K562 (cell line): Measurements from ENCODE around the gene ZNF862. TPM values are rescaled to one million over a fixed set of nuclear protein-coding genes. Genes with fewer than 3 reads are reported as not detected.

Experiments
- ATAC-seq: fragments of 200-7000 bp; cut with Tn5 transposase; 3 replicates; pipeline ENCODE4 v1.9.1; 2020; ENCODE audit warnings: moderate library complexity
- BruUV-seq: library from RNA; stranded (reverse); fragments of 400-500 nt; replicated peaks from 2 replicates; lab custom pipeline; 2021; lab: Mats Ljungman, UMichigan
- CTCF ChIA-PET: fragments of 300-600 bp; formaldehyde crosslinking; extraction: SDS; loops from one replicate; lab custom pipeline; 2021; ENCODE audit warnings: low intra/inter-chr PET ratio; lab: Yijun Ruan, JAX
- POLR2A ChIA-PET: fragments of 300-600, 350-650 bp; sonication (Branson Sonifier 250); formaldehyde crosslinking; extraction: SDS; loops from one replicate; lab custom pipeline; 2021; ENCODE audit warnings: antibody characterized with exemption, inconsistent platforms; lab: Yijun Ruan, JAX
- DNase-seq, 4 experiments: peaks; one replicate each; pipeline versions ENCODE4 v3.0.0 to v3.0.0-alpha.2; 2011 to 2018; ENCODE audit warnings: low spot score in 3 of 4, mixed read lengths in 3 of 4; ENCODE audit errors: extremely low read depth in 1 of 4
- FAIRE-seq: peaks from 2 replicates; lab custom pipeline; 2011; peaks lifted over from hg19 to GRCh38; lab: Jason Lieb, UNC
- H2AFZ ChIP-seq: 2 replicates; pipeline ENCODE4 v1.6.0; 2011; ENCODE audit warnings: low read depth, low read length, control low read depth, inconsistent platforms
- H3K27ac ChIP-seq: fragments of 200-600 bp; 3 replicates; pipeline ENCODE4 v1.8.0; 2011; ENCODE audit warnings: low read depth, mild to moderate bottlenecking, control low read depth, inconsistent platforms, low read length, moderate library complexity, mixed read lengths; ENCODE audit errors: extremely low read depth
- H3K27me3 ChIP-seq, 2 experiments: fragments of 300-600 bp in 1 of 2; 2 replicates in 1 of 2; 3 replicates in 1 of 2; pipeline versions ENCODE4 v1.6.0 to v1.8.0; 2011; ENCODE audit warnings: inconsistent platforms in 2 of 2, low read length in 2 of 2, mild to moderate bottlenecking in 1 of 2, mixed read lengths in 1 of 2, moderate library complexity in 1 of 2; ENCODE audit not compliant: control insufficient read depth in 2 of 2, insufficient read depth in 2 of 2
- H3K36me3 ChIP-seq: fragments of 300-600 bp; 3 replicates; pipeline ENCODE4 v1.8.0; 2011; ENCODE audit warnings: mild to moderate bottlenecking, low read length, inconsistent platforms; ENCODE audit not compliant: control insufficient read depth, insufficient read depth
- H3K4me1 ChIP-seq, 2 experiments: fragments of 200-600 bp in 1 of 2; replicated peaks in 1 of 2; 2 replicates in 1 of 2; 3 replicates in 1 of 2; pipeline versions ENCODE4 v1.5.1 to v1.8.0; 2011; ENCODE audit warnings: inconsistent platforms in 2 of 2, low read length in 2 of 2, mild to moderate bottlenecking in 1 of 2, mixed read lengths in 1 of 2, moderate library complexity in 1 of 2; ENCODE audit not compliant: control insufficient read depth in 2 of 2, insufficient read depth in 2 of 2
- H3K4me2 ChIP-seq: 2 replicates; pipeline ENCODE4 v1.6.1; 2011; ENCODE audit warnings: low read length, control low read depth, inconsistent platforms, mixed read lengths; ENCODE audit not compliant: insufficient read depth
- H3K4me3 ChIP-seq: fragments of 200-600 bp; sonication (generic), shearing (Covaris generic); 2 replicates; pipeline ENCODE4 v1.5.1; 2016; ENCODE audit warnings: control low read depth, inconsistent platforms
- H3K79me2 ChIP-seq: fragments of 200-600 bp; 3 replicates; pipeline ENCODE4 v1.8.0; 2011; ENCODE audit warnings: low read length, inconsistent platforms; ENCODE audit not compliant: control insufficient read depth, insufficient read depth
- H3K9ac ChIP-seq, 2 experiments: 2 replicates each; pipeline versions ENCODE4 v1.6.0 to v1.6.1; 2011; ENCODE audit warnings: low read depth in 2 of 2, low read length in 2 of 2, control low read depth in 1 of 2, inconsistent platforms in 1 of 2, mild to moderate bottlenecking in 1 of 2, mixed read lengths in 1 of 2; ENCODE audit not compliant: insufficient read depth in 1 of 2
- H3K9me1 ChIP-seq: one replicate; pipeline ENCODE4 v1.6.0; 2011; ENCODE audit warnings: inconsistent platforms, mild to moderate bottlenecking, low read length, moderate library complexity; ENCODE audit not compliant: control insufficient read depth, insufficient read depth
- H3K9me3 ChIP-seq: replicated peaks from 2 replicates; pipeline ENCODE4 v1.5.1; 2011; ENCODE audit warnings: low read depth, low read length, inconsistent platforms; ENCODE audit not compliant: control insufficient read depth, insufficient read depth
- H4K20me1 ChIP-seq: replicated peaks from 2 replicates; pipeline ENCODE4 v1.6.1; 2011; ENCODE audit warnings: low read length, inconsistent platforms, mixed read lengths; ENCODE audit not compliant: control insufficient read depth, insufficient read depth
- CBX3 ChIP-seq, 2 experiments: IDR thresholded peaks; 1 replicate in 1 of 2; 2 replicates in 1 of 2; pipeline ENCODE4 v1.6.1; 2012; ENCODE audit warnings: inconsistent platforms in 2 of 2, low read length in 2 of 2, borderline replicate concordance in 1 of 2, control low read depth in 1 of 2
- CREBBP ChIP-seq: IDR thresholded peaks from one replicate; pipeline ENCODE4 v1.6.1; 2012; ENCODE audit warnings: low read depth, mild to moderate bottlenecking, control low read depth, inconsistent platforms, low read length
- EHMT2 ChIP-seq: fragments of 450-650 bp; IDR thresholded peaks from 2 replicates; pipeline ENCODE4 v1.6.1; 2018; ENCODE audit warnings: antibody characterized with exemption
- GTF2E2 ChIP-seq: fragments of 200-800 bp; sonication (Bioruptor generic); IDR thresholded peaks from 2 replicates; pipeline ENCODE4 v1.6.1; 2016; ENCODE audit warnings: missing genetic modification characterization, missing compliant biosample characterization
- HDGF ChIP-seq: fragments of 450-650 bp; IDR thresholded peaks from 2 replicates; pipeline ENCODE4 v1.6.1; 2016
- MCM5 ChIP-seq: fragments of 450-650 bp; IDR thresholded peaks from 2 replicates; pipeline ENCODE4 v1.6.1; 2016; ENCODE audit warnings: low read depth
- MEF2D ChIP-seq: conservative IDR thresholded peaks from 2 replicates; pipeline ENCODE4 v1.6.1; 2016; ENCODE audit warnings: low read depth, missing genetic modification characterization, missing compliant biosample characterization
- OTX1 ChIP-seq: fragments of 450-650 bp; formaldehyde crosslinking; IDR thresholded peaks from 2 replicates; pipeline ENCODE4 v1.4.0; 2022; ENCODE audit warnings: mild to moderate bottlenecking
- RCOR1 ChIP-seq, 2 experiments: IDR thresholded peaks; 2 replicates each; pipeline ENCODE4 v1.6.1; 2012; ENCODE audit warnings: low read depth in 2 of 2, low read length in 2 of 2, borderline replicate concordance in 1 of 2, improper control_type of control experiment in 1 of 2
- SMARCC2 ChIP-seq: fragments of 450-650 bp; IDR thresholded peaks from 2 replicates; pipeline ENCODE4 v1.6.1; 2017; ENCODE audit warnings: antibody characterized with exemption, moderate library complexity, mild to moderate bottlenecking, low read depth
- ZNF217 ChIP-seq: sonication (generic); formaldehyde crosslinking; IDR thresholded peaks from 2 replicates; pipeline ENCODE4 v1.8.0; 2022; ENCODE audit warnings: mild to moderate bottlenecking, missing genetic modification reagents
- WGBS: fragments of 100-300 bp; shearing (Covaris generic); methylation state at CpG from one replicate; pipeline ENCODE4 v1.1.6; 2016; ENCODE audit warnings: low coverage, mixed read lengths; ENCODE audit not compliant: insufficient coverage; ENCODE audit errors: missing lambda C conversion rate; 5-methylcytosine and 5-hydroxymethylcytosine counted together
- in situ Hi-C: fragments of 300-500 bp; cut with MboI; formaldehyde crosslinking; loops from 4 replicates; pipeline ENCODE4 v1.15.0; 2018; ENCODE audit warnings: inconsistent platforms, mixed read lengths
- intact Hi-C: fragments of 100-400 bp; cut with micrococcal nuclease; formaldehyde crosslinking; loops from 2 replicates; pipeline ENCODE4 v1.14.2; 2022
- polyA plus RNA-seq, 8 experiments: library from polyadenylated mRNA; depleted of rRNA in 4 of 8; stranded (reverse) in 5 of 8; unstranded in 3 of 8; fragments of >200 nt; fragmentation: Nextera tagmentation in 2 of 8; fragmentation: Illumina TruSeq in 1 of 8; extraction: Ambion mirVana in 2 of 8; extraction: Trizol in 1 of 8; gene quantifications; 2 replicates each; pipeline versions ENCODE4 v1.2.1 to v1.2.3, GENCODE V29; 2011 to 2014; ENCODE audit warnings: inconsistent platforms in 1 of 8, missing spikeins in 1 of 8
- total RNA-seq, 7 experiments: library from RNA; depleted of rRNA in 6 of 7; stranded (reverse); fragments of >200 nt in 6 of 7; fragmentation: Illumina TruSeq in 2 of 7; extraction: Trizol in 2 of 7; gene quantifications; 2 replicates each; pipeline versions ENCODE4 v1.2.1 to v1.2.3, GENCODE V29; 2011 to 2021; ENCODE audit warnings: low replicate concordance in 1 of 7

Gene ZNF862
- total and polyA plus RNA-seq, 9 of the 15 experiments (the other 6 are each of a cell fraction or from before 2014, with no cell fraction given) = 1.1 to 3.9 (median 2.6) TPM

DNA sequence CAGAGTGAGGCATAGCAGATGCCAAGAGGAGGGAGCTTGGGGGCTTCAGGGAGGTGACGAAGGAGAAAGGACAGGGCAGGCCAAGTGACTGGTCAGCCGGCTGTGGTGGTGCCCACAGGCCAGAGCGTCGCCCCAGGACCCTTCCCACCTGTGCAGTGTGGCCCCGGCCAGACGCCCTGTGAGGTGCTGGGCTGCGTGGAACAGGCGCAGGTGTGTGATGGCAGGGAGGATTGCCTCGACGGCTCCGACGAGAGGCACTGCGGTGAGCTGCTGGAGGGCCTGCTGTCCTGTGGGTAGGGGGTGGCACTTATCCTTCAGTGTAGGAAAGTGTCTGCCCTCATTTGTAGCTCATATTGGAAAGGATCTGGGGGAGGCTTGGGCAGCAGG is 38.0 kb upstream of the ZNF862 start:
- FAIRE-seq = no peak
- 31% methylated on average over 13 of the region's 13 CpGs for WGBS

DNA sequence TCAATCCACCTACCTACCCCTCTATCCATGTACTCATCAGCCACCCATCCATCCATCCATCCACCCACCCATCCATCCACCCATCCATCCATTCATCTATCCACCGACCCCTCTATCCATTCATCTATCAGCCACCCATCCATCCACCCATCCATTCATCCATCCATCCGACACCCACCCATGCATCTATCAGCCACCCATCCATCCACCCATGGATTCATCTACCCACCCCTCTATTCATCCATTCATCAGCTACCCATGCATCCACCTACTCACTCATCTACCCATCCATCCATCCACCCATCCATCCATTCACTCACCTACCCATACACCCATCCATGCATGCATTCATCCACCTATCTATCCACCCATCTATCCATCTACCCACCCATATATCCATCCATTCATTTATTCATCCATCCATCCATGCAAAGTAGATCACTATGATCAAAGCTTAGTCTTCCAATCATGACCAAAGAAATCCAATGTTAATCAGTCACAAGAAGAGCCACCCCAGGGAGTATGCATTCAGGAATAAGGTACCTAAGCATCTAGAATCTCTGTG is 37.1 kb upstream of the ZNF862 start:
- TF ChIP-seq EHMT2 (peak; percentile 47; the same call in 1 of the 2 replicates), CBX3 (IDR thresholded peaks at IDR 0.05; ENCODE audit: borderline replicate concordance in 1 of 2, low read length in 2 of 2) (no peak), CREBBP (peak; percentile 89), OTX1 (CRISPR knock-in tag) (peak; percentile 78)
- CTCF ChIA-PET = no interaction called here

More for the DNA sequence above, 38.0 kb upstream of the ZNF862 start:
- POLR2A ChIA-PET = no interaction called here
- peaks cover 0 to 47% of the 10 kb centered on the region in 2 experiments; a peak in 2 of 5 replicates for H3K4me1 ChIP-seq
- CTCF ChIA-PET = interaction anchor here (1.5 kb wide), 1 partner anchor 137 kb away, joined by 4 read pairs; no protein-coding TSS in a partner anchor
- no peak for DNase-seq
- intact Hi-C loops = no loop called here
- BruUV-seq = no TSS peak
- no peak overlapping the region for H2AFZ ChIP-seq
- H3K4me2 ChIP-seq = no peak overlapping the region
- H4K20me1 ChIP-seq = no peaks in the 10 kb centered on the region
- no peaks in the 10 kb centered on the region for H3K36me3 ChIP-seq
- H3K9ac ChIP-seq = peak overlapping the region in 1 of 2 experiments; percentile 11; a peak in 1 of 4 replicates
- no peak overlapping the region for H3K4me3 ChIP-seq
- no peak for ATAC-seq
- in situ Hi-C loops = no loop called here
- no peaks in the 10 kb centered on the region for H3K9me1 ChIP-seq
- TF ChIP-seq GTF2E2 (no peak), MEF2D (tag) (no peak), RCOR1 (IDR thresholded peaks at IDR 0.05; ENCODE audit: borderline replicate concordance in 1 of 2, low read depth in 2 of 2, low read length in 2 of 2) (no peak), SMARCC2 (no peak), MCM5 (no peak), HDGF (no peak), ZNF217 (CRISPR knock-in tag) (no peak)
- no peaks in the 10 kb centered on the region for H3K79me2 ChIP-seq
- H3K27ac ChIP-seq = no peak overlapping the region
- peaks cover 7 to 44% of the 10 kb centered on the region in 2 experiments; a peak in 3 of 5 replicates for H3K27me3 ChIP-seq
- no peaks in the 10 kb centered on the region for H3K9me3 ChIP-seq

More for the DNA sequence above, 37.1 kb upstream of the ZNF862 start:
- in situ Hi-C loops (no loop called here), intact Hi-C loops (no loop called here)
- H4K20me1 ChIP-seq = no peaks in the 10 kb centered on the region
- H3K9ac ChIP-seq = no peak overlapping the region
- FAIRE-seq (peak; percentile 59), DNase-seq (no peak), ATAC-seq (no peak)
- H3K27me3 ChIP-seq = peaks cover 2 to 44% of the 10 kb centered on the region in 2 experiments; a peak in 3 of 5 replicates
- no peaks in the 10 kb centered on the region for H3K9me3 ChIP-seq
- H3K79me2 ChIP-seq = no peaks in the 10 kb centered on the region
- H3K27ac ChIP-seq = no peak overlapping the region
- no peaks in the 10 kb centered on the region for H3K9me1 ChIP-seq
- H2AFZ ChIP-seq = no peak overlapping the region
- WGBS = 4% methylated on average over 2 of the region's 2 CpGs
- no peak overlapping the region for H3K4me3 ChIP-seq
- H3K4me1 ChIP-seq = peaks cover 0 to 43% of the 10 kb centered on the region in 2 experiments; a peak in 2 of 5 replicates
- H3K36me3 ChIP-seq = no peaks in the 10 kb centered on the region
- no peak overlapping the region for H3K4me2 ChIP-seq
- no TSS peak for BruUV-seq
- POLR2A ChIA-PET = interaction anchor here (0.6 to 1.1 kb wide), 2 partner anchors 12 to 239 kb away, joined by 4 to 5 read pairs; no protein-coding TSS in a partner anchor
